ENCODE data around the gene ERO1B.

DNA sequence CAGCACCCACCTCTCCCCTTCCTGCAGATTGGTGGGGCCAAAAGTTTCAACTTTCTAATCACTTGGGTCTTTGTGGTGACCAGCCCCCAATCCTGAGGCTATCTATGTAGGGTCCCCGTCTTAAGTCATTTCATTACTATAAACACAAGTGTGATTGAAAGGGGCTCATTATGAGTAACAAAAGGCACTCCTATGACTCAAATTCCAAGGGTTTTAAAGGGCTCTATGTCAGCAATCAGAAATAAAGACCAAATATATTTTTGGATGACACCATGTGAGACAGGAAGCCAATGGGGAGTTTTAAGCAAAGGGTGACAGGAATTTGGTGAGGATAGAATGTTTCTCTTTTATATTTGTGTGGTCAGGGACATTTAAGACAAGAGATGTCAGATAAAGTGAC is 6.2 kb downstream of the ERO1B start:
- TF ChIP-seq CTCF (IDR thresholded peaks at IDR 0.05; ENCODE audit: insufficient read depth, low read length) (no peak), POLR2AphosphoS5 (IDR thresholded peaks at IDR 0.05; ENCODE audit: low read depth) (no peak), REST (IDR thresholded peaks at IDR 0.05; ENCODE audit: insufficient replicate concordance, low read depth) (no peak)
